Suprapubic skin (tissue), 4 donors: ENCODE measurements around the gene COMT. TPM values are rescaled to one million over a fixed set of nuclear protein-coding genes. Genes with fewer than 3 reads are reported as not detected.
"Not testable (repeated sequence)": the region's sequence is repeated elsewhere in the genome, so short reads cannot be mapped to it uniquely, and the experiment has no call there.

Experiments
- DNase-seq, 2 donors: peaks; one replicate each; pipeline ENCODE4 v3.0.0-alpha.2; 2019; ENCODE audit warnings: low spot score in 2 of 2
- H3K27ac ChIP-seq: fragments of 200-600 bp; sonication (generic); one replicate; pipeline ENCODE4 v1.5.1; 2019
- H3K27me3 ChIP-seq: fragments of 200-600 bp; sonication (generic); one replicate; pipeline ENCODE4 v1.5.1; 2019
- H3K36me3 ChIP-seq: fragments of 200-600 bp; sonication (generic); one replicate; pipeline ENCODE4 v1.5.1; 2019
- H3K4me1 ChIP-seq: fragments of 200-600 bp; sonication (generic); one replicate; pipeline ENCODE4 v1.5.1; 2019
- H3K4me3 ChIP-seq: fragments of 200-600 bp; sonication (generic); one replicate; pipeline ENCODE4 v1.5.1; 2019; ENCODE audit warnings: mild to moderate bottlenecking
- H3K9me3 ChIP-seq: fragments of 200-600 bp; sonication (generic); one replicate; pipeline ENCODE4 v1.5.1; 2019
- CTCF ChIP-seq, 2 donors: fragments of 200-600 bp in 1 of 2; fragments of 450-650 bp in 1 of 2; sonication (generic) in 1 of 2; IDR thresholded peaks; one replicate each; pipeline ENCODE4 v1.5.1; 2016 to 2019; ENCODE audit warnings: antibody characterized with exemption in 2 of 2, mild to moderate bottlenecking in 1 of 2, moderate library complexity in 1 of 2
- EP300 ChIP-seq: sonication (generic); formaldehyde crosslinking; IDR thresholded peaks from one replicate; pipeline ENCODE4 v1.6.1; 2017; ENCODE audit warnings: antibody characterized with exemption
- POLR2A ChIP-seq, 2 donors: fragments of 450-650 bp; IDR thresholded peaks; one replicate each; pipeline ENCODE4 v1.6.1; 2017; ENCODE audit warnings: antibody characterized with exemption in 2 of 2, mild to moderate bottlenecking in 2 of 2, moderate library complexity in 2 of 2
- POLR2AphosphoS5 ChIP-seq, 3 donors: sonication (generic); formaldehyde crosslinking; IDR thresholded peaks; one replicate each; pipeline ENCODE4 v1.6.1; 2017; ENCODE audit warnings: antibody characterized with exemption in 3 of 3
- WGBS: methylation state at CpG from one replicate; pipeline ENCODE4 v1.1.5; 2018; 5-methylcytosine and 5-hydroxymethylcytosine counted together
- total RNA-seq, 4 donors: library from RNA; depleted of rRNA; stranded (reverse); fragments of >200 nt; gene quantifications; one replicate each; pipeline ENCODE4 v1.1.0, GENCODE V29; 2016

The COMT gene
- total RNA-seq, 4 donors from 2014 or later: 206 to 293 (median 246) TPM

GRCh38 chr22:19919701-19920363 is 21.7 kb upstream of the COMT start:
- H3K36me3 ChIP-seq: peaks cover 38% of the 10 kb centered on the region
- 97% methylated on average over 8 of the region's 13 CpGs for WGBS
- no peaks in the 10 kb centered on the region for H3K4me1 ChIP-seq
- no peak overlapping the region for H3K27ac ChIP-seq
- H3K27me3 ChIP-seq: no peaks in the 10 kb centered on the region
- TF ChIP-seq EP300 (no peak), CTCF (IDR thresholded peaks at IDR 0.05) (no peak), POLR2A (IDR thresholded peaks at IDR 0.05) (no peak), POLR2AphosphoS5 (IDR thresholded peaks at IDR 0.05) (no peak)
- no peak for DNase-seq
- no peaks in the 10 kb centered on the region for H3K9me3 ChIP-seq
- no peak overlapping the region for H3K4me3 ChIP-seq

- H3K4me1 ChIP-seq: no peaks in the 10 kb centered on the region
- H3K36me3 ChIP-seq: peaks cover 23% of the 10 kb centered on the region
- 67% methylated on average over 3 of the region's 3 CpGs for WGBS
- H3K4me3 ChIP-seq: no peak overlapping the region
- no peaks in the 10 kb centered on the region for H3K9me3 ChIP-seq
- DNase-seq: no peak
- H3K27ac ChIP-seq: no peak overlapping the region
- no peaks in the 10 kb centered on the region for H3K27me3 ChIP-seq
- TF ChIP-seq POLR2A (IDR thresholded peaks at IDR 0.05) (no peak), CTCF (IDR thresholded peaks at IDR 0.05) (no peak), EP300 (no peak), POLR2AphosphoS5 (IDR thresholded peaks at IDR 0.05) (no peak)
These were observed 20.0 kb upstream of the COMT start for GRCh38 chr22:19921544-19922081.

GRCh38 chr22:19923914-19924513 is 17.6 kb upstream of the COMT start:
- Histone ChIP-seq H3K9me3 (no peaks in the 10 kb centered on the region), H3K27me3 (no peaks in the 10 kb centered on the region), H3K4me3 (no peak overlapping the region), H3K36me3 (no peaks in the 10 kb centered on the region), H3K27ac (no peak overlapping the region), H3K4me1 (no peaks in the 10 kb centered on the region)
- no peak for TF ChIP-seq POLR2AphosphoS5 (IDR thresholded peaks at IDR 0.05)
- no peak for TF ChIP-seq EP300
- TF ChIP-seq CTCF (IDR thresholded peaks at IDR 0.05): no peak
- TF ChIP-seq POLR2A (IDR thresholded peaks at IDR 0.05): no peak
- no peak for DNase-seq
- 87% methylated on average over 12 of the region's 12 CpGs for WGBS

GRCh38 chr22:19926028-19926427 is 15.5 kb upstream of the COMT start:
- H3K9me3 ChIP-seq, H3K27me3 ChIP-seq, H3K27ac ChIP-seq, H3K4me1 ChIP-seq, H3K4me3 ChIP-seq, H3K36me3 ChIP-seq, DNase-seq: not testable (repeated sequence)
- 93% methylated on average over 11 of the region's 11 CpGs for WGBS

GRCh38 chr22:19927696-19928095 is 13.9 kb upstream of the COMT start:
- Histone ChIP-seq H3K4me3 (no peak overlapping the region), H3K27me3 (no peaks in the 10 kb centered on the region), H3K4me1 (peaks cover 6% of the 10 kb centered on the region), H3K27ac (no peak overlapping the region), H3K9me3 (no peaks in the 10 kb centered on the region), H3K36me3 (peaks cover 4% of the 10 kb centered on the region)
- TF ChIP-seq CTCF (IDR thresholded peaks at IDR 0.05) (no peak), POLR2A (IDR thresholded peaks at IDR 0.05) (no peak), EP300 (no peak), POLR2AphosphoS5 (IDR thresholded peaks at IDR 0.05) (no peak)
- no peak for DNase-seq
- 87% methylated on average over 7 of the region's 7 CpGs for WGBS
